Keratinocyte (primary cell): ENCODE measurements around the gene TMA7B. TPM values are rescaled to one million over a fixed set of nuclear protein-coding genes. Genes with fewer than 3 reads are reported as not detected.

Source experiments
- DNase-seq: peaks from one replicate; pipeline ENCODE4 v3.0.0-alpha.2; 2011; ENCODE audit warnings: low read depth, missing footprints, low spot score
- FAIRE-seq: peaks from 2 replicates; lab custom pipeline; 2011; peaks lifted over from hg19 to GRCh38; lab: Jason Lieb, UNC
- H2AFZ ChIP-seq: 2 replicates; pipeline ENCODE4 v1.6.0; 2012; ENCODE audit warnings: low read length, control low read depth, inconsistent platforms; ENCODE audit not compliant: control insufficient read depth
- H3K27ac ChIP-seq: 2 replicates; pipeline ENCODE4 v1.5.1; 2011; ENCODE audit warnings: low read length; ENCODE audit not compliant: control insufficient read depth, insufficient read depth
- H3K27me3 ChIP-seq: 3 replicates; pipeline ENCODE4 v1.6.0; 2011; ENCODE audit warnings: low read length; ENCODE audit not compliant: control insufficient read depth, insufficient read depth; ENCODE audit errors: extremely low read depth
- H3K36me3 ChIP-seq, 2 experiments: 2 replicates in 1 of 2; 3 replicates in 1 of 2; pipeline ENCODE4 v1.5.1; 2011; ENCODE audit warnings: low read length in 2 of 2, mild to moderate bottlenecking in 1 of 2; ENCODE audit not compliant: control insufficient read depth in 2 of 2, insufficient read depth in 2 of 2; ENCODE audit errors: extremely low read depth in 1 of 2
- H3K4me1 ChIP-seq: 3 replicates; pipeline ENCODE4 v1.5.1; 2011; ENCODE audit warnings: low read length; ENCODE audit not compliant: control insufficient read depth, insufficient read depth; ENCODE audit errors: extremely low read depth
- H3K4me2 ChIP-seq: 3 replicates; pipeline ENCODE4 v1.6.0; 2011; ENCODE audit warnings: low read depth, low read length; ENCODE audit not compliant: control insufficient read depth, insufficient read depth; ENCODE audit errors: extremely low read depth
- H3K4me3 ChIP-seq, 3 experiments: fragments of 200-600 bp in 1 of 3; sonication (generic) in 1 of 3; 2 replicates in 2 of 3; 3 replicates in 1 of 3; pipeline ENCODE4 v1.5.1; 2011 to 2016; ENCODE audit warnings: low read length in 3 of 3, mild to moderate bottlenecking in 3 of 3, control low read depth in 2 of 3, inconsistent platforms in 1 of 3, low read depth in 1 of 3, mixed read lengths in 1 of 3, mixed run types in 1 of 3, moderate library complexity in 1 of 3; ENCODE audit not compliant: control insufficient read depth in 2 of 3, insufficient read depth in 2 of 3; ENCODE audit errors: extremely low read depth in 1 of 3
- H3K79me2 ChIP-seq: 2 replicates; pipeline ENCODE4 v1.6.0; 2012; ENCODE audit warnings: low read length; ENCODE audit not compliant: control insufficient read depth, insufficient read depth
- H3K9ac ChIP-seq: 3 replicates; pipeline ENCODE4 v1.6.0; 2011; ENCODE audit warnings: low read length; ENCODE audit not compliant: control insufficient read depth, insufficient read depth; ENCODE audit errors: extremely low read depth
- H3K9me1 ChIP-seq: 3 replicates; pipeline ENCODE4 v1.6.0; 2011; ENCODE audit warnings: low read length; ENCODE audit not compliant: control insufficient read depth, insufficient read depth; ENCODE audit errors: extremely low read depth
- H3K9me3 ChIP-seq: 2 replicates; pipeline ENCODE4 v1.5.1; 2012; ENCODE audit warnings: low read depth, low read length; ENCODE audit not compliant: control insufficient read depth
- H4K20me1 ChIP-seq: 3 replicates; pipeline ENCODE4 v1.6.0; 2011; ENCODE audit warnings: low read length; ENCODE audit not compliant: control insufficient read depth, insufficient read depth; ENCODE audit errors: extremely low read depth
- CTCF ChIP-seq, 3 experiments: IDR thresholded peaks in 1 of 3; conservative IDR thresholded peaks in 1 of 3; optimal IDR thresholded peaks in 1 of 3; 2 replicates in 2 of 3; 3 replicates in 1 of 3; pipeline versions ENCODE3 to v1.5.1; 2011; ENCODE audit warnings: low read length in 3 of 3, mild to moderate bottlenecking in 3 of 3, moderate library complexity in 2 of 3, control low read depth in 1 of 3, inconsistent platforms in 1 of 3; ENCODE audit not compliant: insufficient read depth in 2 of 3; ENCODE audit errors: extremely low read depth in 1 of 3
- EZH2 ChIP-seq: IDR thresholded peaks from one replicate; pipeline ENCODE4 v1.6.1; 2012; ENCODE audit warnings: inconsistent platforms, mild to moderate bottlenecking, low read length, moderate library complexity
- dilution Hi-C: fragments of 300-500 bp; cut with MboI; formaldehyde crosslinking; loops from one replicate; pipeline ENCODE4 v1.7.0; 2020; ENCODE audit warnings: low sequenced_read_pairs; ENCODE audit not compliant: extremely low pct_ligation_motif_present
- polyA plus RNA-seq, 5 experiments: library from polyadenylated mRNA; depleted of rRNA in 3 of 5; stranded (reverse) in 3 of 5; stranded (forward) in 1 of 5; unstranded in 1 of 5; fragments of >200 nt; gene quantifications; 1 replicate in 1 of 5; 2 replicates in 3 of 5; 3 replicates in 1 of 5; pipeline versions ENCODE4 v1.2.1 to v1.2.3, GENCODE V29; 2011 to 2012; ENCODE audit warnings: missing spikeins in 2 of 5, low read depth in 1 of 5, low replicate concordance in 1 of 5

TMA7B gene
- polyA plus RNA-seq, 1 donor (not counting 4 experiments of a cell fraction or from before 2014, with no cell fraction given), result not detected

GRCh38 chr22:39943953-39944872 lies 16.0 kb upstream of the TMA7B start:
- Histone ChIP-seq H3K9ac (no peak overlapping the region), H4K20me1 (no peaks in the 10 kb centered on the region), H3K4me2 (no peak overlapping the region), H3K36me3 (no peaks in the 10 kb centered on the region), H3K79me2 (no peaks in the 10 kb centered on the region), H3K27me3 (peaks cover 9% of the 10 kb centered on the region), H2AFZ (no peak overlapping the region), H3K27ac (no peak overlapping the region), H3K4me3 (no peak overlapping the region), H3K9me1 (no peaks in the 10 kb centered on the region), H3K4me1 (no peaks in the 10 kb centered on the region), H3K9me3 (no peaks in the 10 kb centered on the region)
- dilution Hi-C loops, result no loop called here
- DNase-seq, result no peak
- TF ChIP-seq CTCF (optimal IDR thresholded peaks at IDR 0.05 in 1 of 3, IDR thresholded peaks at IDR 0.05 in 1 of 3, conservative IDR thresholded peaks at IDR 0.05 in 1 of 3; ENCODE audit: extremely low read depth in 1 of 3, insufficient read depth in 2 of 3, low read length in 3 of 3), result no peak
- TF ChIP-seq EZH2, result no peak
- FAIRE-seq, result no peak

GRCh38 chr22:39946126-39946502 lies 14.1 kb upstream of the TMA7B start:
- FAIRE-seq (no peak), DNase-seq (no peak)
- Histone ChIP-seq H3K9me1 (no peaks in the 10 kb centered on the region), H2AFZ (no peak overlapping the region), H3K4me1 (no peaks in the 10 kb centered on the region), H3K4me2 (no peak overlapping the region), H3K9me3 (no peaks in the 10 kb centered on the region), H3K27me3 (peaks cover 11% of the 10 kb centered on the region), H3K4me3 (no peak overlapping the region), H4K20me1 (no peaks in the 10 kb centered on the region), H3K9ac (no peak overlapping the region), H3K27ac (no peak overlapping the region), H3K36me3 (no peaks in the 10 kb centered on the region), H3K79me2 (no peaks in the 10 kb centered on the region)
- no peak for TF ChIP-seq EZH2
- TF ChIP-seq CTCF (optimal IDR thresholded peaks at IDR 0.05 in 1 of 3, IDR thresholded peaks at IDR 0.05 in 1 of 3, conservative IDR thresholded peaks at IDR 0.05 in 1 of 3; ENCODE audit: extremely low read depth in 1 of 3, insufficient read depth in 2 of 3, low read length in 3 of 3), result no peak
- dilution Hi-C loops, result no loop called here
